Measurements from ENCODE around the gene CEBPZOS.

GRCh38 chr2:37211939-37212338 lies 15.6 kb downstream of the CEBPZOS start:
- TF ChIP-seq CTCF (IDR thresholded peaks at IDR 0.05) (no peak), POLR2A (IDR thresholded peaks at IDR 0.05) (no peak), POLR2AphosphoS5 (IDR thresholded peaks at IDR 0.05) (no peak)

Data from breast epithelium (tissue), 3 donors.